CD4-positive, alpha-beta T cell treated with Interleukin-17A for 4 hours (primary cell): Measurements from ENCODE around the gene POLR2E.

Experiments
- DNase-seq: peaks from one replicate; pipeline ENCODE4 v3.0.0-alpha.2; 2020; ENCODE audit warnings: mixed read lengths

Gene POLR2E

GRCh38 chr19:1076046-1076386 is 19.2 kb downstream of the POLR2E start:
- no peak for DNase-seq

GRCh38 chr19:1074544-1075283 is 20.5 kb downstream of the POLR2E start:
- DNase-seq, result peak; percentile 100

GRCh38 chr19:1073956-1074517 is 21.1 kb downstream of the POLR2E start:
- no peak for DNase-seq

GRCh38 chr19:1073063-1073955 is 21.9 kb downstream of the POLR2E start:
- peak; percentile 35 for DNase-seq

- DNase-seq, result no peak
Observed at GRCh38 chr19:1072371-1073015, 22.7 kb downstream of the POLR2E start.

GRCh38 chr19:1070931-1071791 is 24.0 kb downstream of the POLR2E start:
- no peak for DNase-seq

GRCh38 chr19:1070576-1070930 is 24.6 kb downstream of the POLR2E start:
- no peak for DNase-seq

- DNase-seq, result peak; percentile 87
Observed at GRCh38 chr19:1069009-1069779, 26.0 kb downstream of the POLR2E start.

GRCh38 chr19:1068009-1069001 is 26.9 kb downstream of the POLR2E start:
- DNase-seq, result peak; percentile 89

- no peak for DNase-seq
Observed at GRCh38 chr19:1067341-1067957, 27.7 kb downstream of the POLR2E start.

GRCh38 chr19:1066748-1067340 is 28.3 kb downstream of the POLR2E start, which contains the start of gene ARHGAP45:
Gene ARHGAP45, plus strand, starts transcription at chr19:1067167. Its CDS starts 239 bp downstream, at chr19:1067406.
- DNase-seq, result peak; percentile 94

GRCh38 chr19:1066251-1066747 is 28.9 kb downstream of the POLR2E start:
- DNase-seq, result no peak

- DNase-seq, result no peak
Observed at GRCh38 chr19:1065606-1066109, 29.5 kb downstream of the POLR2E start.

GRCh38 chr19:1064661-1065605 is 30.2 kb downstream of the POLR2E start:
- DNase-seq, result peak; percentile 83

GRCh38 chr19:1063909-1064660 is 31.1 kb downstream of the POLR2E start:
- DNase-seq, result peak; percentile 32

- DNase-seq, result no peak
Observed at GRCh38 chr19:1063030-1063908, 31.9 kb downstream of the POLR2E start.
